MM.1S (cell line): ENCODE measurements around the gene ARHGEF12.

ENCODE experiments used
- EZH2 ChIP-seq: fragments of 300-600 bp; sonication (generic); optimal IDR thresholded peaks from 2 replicates; pipeline ENCODE3; 2017; ENCODE audit warnings: low read depth, mild to moderate bottlenecking, antibody characterized with exemption, low read length, mixed read lengths
- EZH2phosphoT487 ChIP-seq: fragments of 300-600 bp; sonication (generic); IDR thresholded peaks from 2 replicates; pipeline ENCODE4 v1.6.1; 2018; ENCODE audit warnings: antibody characterized with exemption, low read length
- TF ChIP-seq, protein P1 (sequence below): fragments of 300-600 bp; sonication (generic); IDR thresholded peaks from 2 replicates; pipeline ENCODE4 v1.5.1; 2016; ENCODE audit warnings: antibody characterized with exemption, low read length, mixed read lengths

DNA sequence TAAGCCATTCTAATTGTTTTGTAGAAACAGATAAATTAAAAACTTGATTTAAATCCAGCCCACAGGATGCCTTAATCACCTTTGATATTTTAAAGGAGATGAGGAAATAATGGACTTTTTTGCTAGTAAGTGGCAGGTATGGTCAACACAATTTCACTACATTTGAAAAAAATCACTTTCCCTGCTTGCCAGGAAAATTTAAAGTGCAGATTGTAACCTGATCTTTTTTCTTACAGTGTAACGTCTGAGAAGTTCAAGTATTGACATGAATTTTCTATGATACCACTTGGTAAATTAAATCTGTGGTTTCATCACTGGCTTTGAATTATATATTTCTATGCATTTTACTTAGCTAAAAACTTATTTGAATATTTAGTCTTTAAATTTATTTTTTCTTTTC is 65.3 kb downstream of the ARHGEF12 start:
- TF ChIP-seq, protein P1, sequence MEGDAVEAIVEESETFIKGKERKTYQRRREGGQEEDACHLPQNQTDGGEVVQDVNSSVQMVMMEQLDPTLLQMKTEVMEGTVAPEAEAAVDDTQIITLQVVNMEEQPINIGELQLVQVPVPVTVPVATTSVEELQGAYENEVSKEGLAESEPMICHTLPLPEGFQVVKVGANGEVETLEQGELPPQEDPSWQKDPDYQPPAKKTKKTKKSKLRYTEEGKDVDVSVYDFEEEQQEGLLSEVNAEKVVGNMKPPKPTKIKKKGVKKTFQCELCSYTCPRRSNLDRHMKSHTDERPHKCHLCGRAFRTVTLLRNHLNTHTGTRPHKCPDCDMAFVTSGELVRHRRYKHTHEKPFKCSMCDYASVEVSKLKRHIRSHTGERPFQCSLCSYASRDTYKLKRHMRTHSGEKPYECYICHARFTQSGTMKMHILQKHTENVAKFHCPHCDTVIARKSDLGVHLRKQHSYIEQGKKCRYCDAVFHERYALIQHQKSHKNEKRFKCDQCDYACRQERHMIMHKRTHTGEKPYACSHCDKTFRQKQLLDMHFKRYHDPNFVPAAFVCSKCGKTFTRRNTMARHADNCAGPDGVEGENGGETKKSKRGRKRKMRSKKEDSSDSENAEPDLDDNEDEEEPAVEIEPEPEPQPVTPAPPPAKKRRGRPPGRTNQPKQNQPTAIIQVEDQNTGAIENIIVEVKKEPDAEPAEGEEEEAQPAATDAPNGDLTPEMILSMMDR: no peak
- TF ChIP-seq EZH2 (no peak), EZH2phosphoT487 (no peak)
